GM10266 (cell line): ENCODE results near the gene TSPAN5.
A peak's percentile ranks its signal among the peaks of the same experiment; 100 is the strongest.

Experiments
- DNase-seq: peaks from one replicate; pipeline ENCODE4 v3.0.0; 2012; ENCODE audit errors: extremely low spot score
- CTCF ChIP-seq: IDR thresholded peaks from 2 replicates; pipeline ENCODE4 v1.5.1; 2012; ENCODE audit warnings: mild to moderate bottlenecking, low read depth; ENCODE audit not compliant: control insufficient read depth, insufficient read depth; ENCODE audit errors: missing control alignments

The TSPAN5 gene

GRCh38 chr4:98673288-98673644 lies 14.9 kb upstream of the TSPAN5 start:
- DNase-seq = no peak
- no peak for TF ChIP-seq CTCF

GRCh38 chr4:98672583-98673287 lies 14.3 kb upstream of the TSPAN5 start:
- no peak for TF ChIP-seq CTCF
- no peak for DNase-seq

GRCh38 chr4:98671131-98671530 lies 12.7 kb upstream of the TSPAN5 start:
- no peak for TF ChIP-seq CTCF
- no peak for DNase-seq

GRCh38 chr4:98670186-98670585 lies 11.8 kb upstream of the TSPAN5 start:
- no peak for DNase-seq
- no peak for TF ChIP-seq CTCF

- DNase-seq = no peak
- TF ChIP-seq CTCF = no peak
These were observed 11.2 kb upstream of the TSPAN5 start for GRCh38 chr4:98669577-98669976.

- no peak for DNase-seq
- no peak for TF ChIP-seq CTCF
These were observed 6.5 kb upstream of the TSPAN5 start for GRCh38 chr4:98664959-98665358.

- DNase-seq = peak; percentile 80
- TF ChIP-seq CTCF = no peak
These were observed 5.0 kb upstream of the TSPAN5 start for GRCh38 chr4:98663226-98664006.
